K562 (cell line): ENCODE measurements around the gene RBM19. TPM values are rescaled to one million over a fixed set of nuclear protein-coding genes. Genes with fewer than 3 reads are reported as not detected.

Experiments
- ATAC-seq: fragments of 200-7000 bp; cut with Tn5 transposase; 3 replicates; pipeline ENCODE4 v1.9.1; 2020; ENCODE audit warnings: moderate library complexity
- BruUV-seq: library from RNA; stranded (reverse); fragments of 400-500 nt; replicated peaks from 2 replicates; lab custom pipeline; 2021; lab: Mats Ljungman, UMichigan
- CTCF ChIA-PET: fragments of 300-600 bp; formaldehyde crosslinking; extraction: SDS; loops from one replicate; lab custom pipeline; 2021; ENCODE audit warnings: low intra/inter-chr PET ratio; lab: Yijun Ruan, JAX
- POLR2A ChIA-PET: fragments of 300-600, 350-650 bp; sonication (Branson Sonifier 250); formaldehyde crosslinking; extraction: SDS; loops from one replicate; lab custom pipeline; 2021; ENCODE audit warnings: antibody characterized with exemption, inconsistent platforms; lab: Yijun Ruan, JAX
- DNase-seq, 4 experiments: peaks; one replicate each; pipeline versions ENCODE4 v3.0.0 to v3.0.0-alpha.2; 2011 to 2018; ENCODE audit warnings: low spot score in 3 of 4, mixed read lengths in 3 of 4; ENCODE audit errors: extremely low read depth in 1 of 4
- FAIRE-seq: peaks from 2 replicates; lab custom pipeline; 2011; peaks lifted over from hg19 to GRCh38; lab: Jason Lieb, UNC
- H2AFZ ChIP-seq: 2 replicates; pipeline ENCODE4 v1.6.0; 2011; ENCODE audit warnings: low read depth, low read length, control low read depth, inconsistent platforms
- H3K27ac ChIP-seq: fragments of 200-600 bp; 3 replicates; pipeline ENCODE4 v1.8.0; 2011; ENCODE audit warnings: low read depth, mild to moderate bottlenecking, control low read depth, inconsistent platforms, low read length, moderate library complexity, mixed read lengths; ENCODE audit errors: extremely low read depth
- H3K27me3 ChIP-seq, 2 experiments: fragments of 300-600 bp in 1 of 2; 2 replicates in 1 of 2; 3 replicates in 1 of 2; pipeline versions ENCODE4 v1.6.0 to v1.8.0; 2011; ENCODE audit warnings: inconsistent platforms in 2 of 2, low read length in 2 of 2, mild to moderate bottlenecking in 1 of 2, mixed read lengths in 1 of 2, moderate library complexity in 1 of 2; ENCODE audit not compliant: control insufficient read depth in 2 of 2, insufficient read depth in 2 of 2
- H3K36me3 ChIP-seq: fragments of 300-600 bp; 3 replicates; pipeline ENCODE4 v1.8.0; 2011; ENCODE audit warnings: mild to moderate bottlenecking, low read length, inconsistent platforms; ENCODE audit not compliant: control insufficient read depth, insufficient read depth
- H3K4me1 ChIP-seq, 2 experiments: fragments of 200-600 bp in 1 of 2; replicated peaks in 1 of 2; 2 replicates in 1 of 2; 3 replicates in 1 of 2; pipeline versions ENCODE4 v1.5.1 to v1.8.0; 2011; ENCODE audit warnings: inconsistent platforms in 2 of 2, low read length in 2 of 2, mild to moderate bottlenecking in 1 of 2, mixed read lengths in 1 of 2, moderate library complexity in 1 of 2; ENCODE audit not compliant: control insufficient read depth in 2 of 2, insufficient read depth in 2 of 2
- H3K4me2 ChIP-seq: 2 replicates; pipeline ENCODE4 v1.6.1; 2011; ENCODE audit warnings: low read length, control low read depth, inconsistent platforms, mixed read lengths; ENCODE audit not compliant: insufficient read depth
- H3K4me3 ChIP-seq: fragments of 200-600 bp; sonication (generic), shearing (Covaris generic); 2 replicates; pipeline ENCODE4 v1.5.1; 2016; ENCODE audit warnings: control low read depth, inconsistent platforms
- H3K79me2 ChIP-seq: fragments of 200-600 bp; 3 replicates; pipeline ENCODE4 v1.8.0; 2011; ENCODE audit warnings: low read length, inconsistent platforms; ENCODE audit not compliant: control insufficient read depth, insufficient read depth
- H3K9ac ChIP-seq, 2 experiments: 2 replicates each; pipeline versions ENCODE4 v1.6.0 to v1.6.1; 2011; ENCODE audit warnings: low read depth in 2 of 2, low read length in 2 of 2, control low read depth in 1 of 2, inconsistent platforms in 1 of 2, mild to moderate bottlenecking in 1 of 2, mixed read lengths in 1 of 2; ENCODE audit not compliant: insufficient read depth in 1 of 2
- H3K9me1 ChIP-seq: one replicate; pipeline ENCODE4 v1.6.0; 2011; ENCODE audit warnings: inconsistent platforms, mild to moderate bottlenecking, low read length, moderate library complexity; ENCODE audit not compliant: control insufficient read depth, insufficient read depth
- H3K9me3 ChIP-seq: replicated peaks from 2 replicates; pipeline ENCODE4 v1.5.1; 2011; ENCODE audit warnings: low read depth, low read length, inconsistent platforms; ENCODE audit not compliant: control insufficient read depth, insufficient read depth
- H4K20me1 ChIP-seq: replicated peaks from 2 replicates; pipeline ENCODE4 v1.6.1; 2011; ENCODE audit warnings: low read length, inconsistent platforms, mixed read lengths; ENCODE audit not compliant: control insufficient read depth, insufficient read depth
- CBX2 ChIP-seq: fragments of 200-600 bp; sonication (generic); IDR thresholded peaks from one replicate; pipeline ENCODE4 v1.6.1; 2012; ENCODE audit warnings: mild to moderate bottlenecking, low read length, inconsistent platforms; ENCODE audit not compliant: insufficient read depth, poor library complexity, severe bottlenecking
- SUPT5H ChIP-seq: fragments of 450-650 bp; IDR thresholded peaks from 2 replicates; pipeline ENCODE4 v1.6.1; 2016
- ZNF707 ChIP-seq: fragments of 250-450 bp; sonication (Bioruptor Pico); conservative IDR thresholded peaks from 2 replicates; pipeline ENCODE4 v1.8.0; 2022; ENCODE audit warnings: inconsistent platforms, mild to moderate bottlenecking, moderate library complexity
- ZNF76 ChIP-seq: fragments of 250-450 bp; sonication (Bioruptor Pico); IDR thresholded peaks from 2 replicates; pipeline ENCODE4 v1.4.0; 2020; ENCODE audit warnings: mild to moderate bottlenecking, moderate library complexity, borderline replicate concordance
- WGBS: fragments of 100-300 bp; shearing (Covaris generic); methylation state at CpG from one replicate; pipeline ENCODE4 v1.1.6; 2016; ENCODE audit warnings: low coverage, mixed read lengths; ENCODE audit not compliant: insufficient coverage; ENCODE audit errors: missing lambda C conversion rate; 5-methylcytosine and 5-hydroxymethylcytosine counted together
- in situ Hi-C: fragments of 300-500 bp; cut with MboI; formaldehyde crosslinking; loops from 4 replicates; pipeline ENCODE4 v1.15.0; 2018; ENCODE audit warnings: inconsistent platforms, mixed read lengths
- intact Hi-C: fragments of 100-400 bp; cut with micrococcal nuclease; formaldehyde crosslinking; loops from 2 replicates; pipeline ENCODE4 v1.14.2; 2022
- polyA plus RNA-seq, 8 experiments: library from polyadenylated mRNA; depleted of rRNA in 4 of 8; stranded (reverse) in 5 of 8; unstranded in 3 of 8; fragments of >200 nt; fragmentation: Nextera tagmentation in 2 of 8; fragmentation: Illumina TruSeq in 1 of 8; extraction: Ambion mirVana in 2 of 8; extraction: Trizol in 1 of 8; gene quantifications; 2 replicates each; pipeline versions ENCODE4 v1.2.1 to v1.2.3, GENCODE V29; 2011 to 2014; ENCODE audit warnings: inconsistent platforms in 1 of 8, missing spikeins in 1 of 8
- total RNA-seq, 7 experiments: library from RNA; depleted of rRNA in 6 of 7; stranded (reverse); fragments of >200 nt in 6 of 7; fragmentation: Illumina TruSeq in 2 of 7; extraction: Trizol in 2 of 7; gene quantifications; 2 replicates each; pipeline versions ENCODE4 v1.2.1 to v1.2.3, GENCODE V29; 2011 to 2021; ENCODE audit warnings: low replicate concordance in 1 of 7
- TF ChIP-seq, protein P1 (sequence below): IDR thresholded peaks from 3 replicates; pipeline ENCODE4 v1.6.1; 2011; ENCODE audit warnings: borderline replicate concordance, mild to moderate bottlenecking; ENCODE audit not compliant: insufficient read length, insufficient read depth
- TF ChIP-seq, protein P2 (sequence below): fragments of 250-450 bp; sonication (Bioruptor Pico); IDR thresholded peaks from 2 replicates; pipeline ENCODE4 v1.8.0; 2022; ENCODE audit warnings: inconsistent platforms, mild to moderate bottlenecking, moderate library complexity, borderline replicate concordance

RBM19 gene
- total and polyA plus RNA-seq, 9 of the 15 experiments (the other 6 are each of a cell fraction or from before 2014, with no cell fraction given): 16.0 to 58.4 (median 37.9) TPM

DNA sequence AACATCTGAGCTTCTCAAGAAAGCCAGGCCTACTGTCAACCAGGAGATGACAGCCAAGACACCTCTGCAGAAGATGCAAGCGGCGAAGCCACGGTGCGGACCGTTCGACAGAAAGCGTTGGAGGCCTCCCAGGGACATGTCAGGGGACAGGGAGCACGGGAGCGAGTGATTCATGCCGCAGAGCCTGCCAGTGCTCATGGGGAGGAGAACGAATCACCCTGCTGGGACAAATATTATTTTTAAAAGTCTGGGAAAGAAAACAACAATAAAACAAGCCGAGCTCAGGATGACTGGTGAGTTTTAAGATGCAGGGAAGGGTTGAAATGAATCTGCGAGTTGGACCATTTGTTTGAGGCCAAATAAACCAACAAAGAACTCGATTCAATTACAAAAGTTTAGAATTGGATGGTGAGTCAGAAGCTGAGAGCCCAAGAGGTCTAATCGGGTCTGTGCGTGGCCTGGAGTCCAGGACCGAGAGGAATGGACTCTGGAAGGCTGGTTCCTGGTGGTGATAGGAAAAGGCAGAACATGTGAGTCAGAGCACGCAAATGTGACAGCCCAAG lies 91.0 kb downstream of the RBM19 start (continued):
- TF ChIP-seq, protein P1, sequence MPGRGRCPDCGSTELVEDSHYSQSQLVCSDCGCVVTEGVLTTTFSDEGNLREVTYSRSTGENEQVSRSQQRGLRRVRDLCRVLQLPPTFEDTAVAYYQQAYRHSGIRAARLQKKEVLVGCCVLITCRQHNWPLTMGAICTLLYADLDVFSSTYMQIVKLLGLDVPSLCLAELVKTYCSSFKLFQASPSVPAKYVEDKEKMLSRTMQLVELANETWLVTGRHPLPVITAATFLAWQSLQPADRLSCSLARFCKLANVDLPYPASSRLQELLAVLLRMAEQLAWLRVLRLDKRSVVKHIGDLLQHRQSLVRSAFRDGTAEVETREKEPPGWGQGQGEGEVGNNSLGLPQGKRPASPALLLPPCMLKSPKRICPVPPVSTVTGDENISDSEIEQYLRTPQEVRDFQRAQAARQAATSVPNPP: no peak
- TF ChIP-seq ZNF707 (CRISPR knock-in tag) (no peak), CBX2 (no peak)
- TF ChIP-seq, all 486 proteins: peak for 0

DNA sequence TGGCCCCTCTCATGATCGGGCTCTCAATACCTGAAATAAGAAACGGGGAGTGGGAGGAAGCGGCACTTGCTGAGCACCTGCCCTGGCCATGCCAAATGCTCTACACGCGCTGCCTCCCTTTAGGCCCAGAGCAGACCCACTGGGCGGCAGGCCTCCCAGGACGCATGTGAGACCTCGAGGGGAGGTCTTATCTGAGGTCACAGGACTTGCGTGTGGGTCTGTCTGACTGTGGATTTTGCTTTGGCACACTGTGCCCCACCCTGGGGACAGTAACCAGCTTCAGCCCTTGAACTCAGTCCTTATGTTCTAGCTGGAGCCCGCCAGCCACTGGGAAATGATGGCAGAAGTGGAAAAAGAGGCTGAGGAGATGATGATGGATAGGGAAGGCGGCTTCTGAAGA lies 91.8 kb downstream of the RBM19 start:
- Histone ChIP-seq H3K9me3 (no peaks in the 10 kb centered on the region), H3K4me3 (no peak overlapping the region), H3K4me1 (peaks cover 0 to 7% of the 10 kb centered on the region in 2 experiments; a peak in 2 of 5 replicates), H3K9ac (no peak overlapping the region), H3K9me1 (no peaks in the 10 kb centered on the region), H3K27ac (no peak overlapping the region), H3K27me3 (no peaks in the 10 kb centered on the region), H3K79me2 (no peaks in the 10 kb centered on the region), H2AFZ (no peak overlapping the region), H3K36me3 (peaks cover 23% of the 10 kb centered on the region; the same call in 2 of the 3 replicates), H3K4me2 (no peak overlapping the region), H4K20me1 (no peaks in the 10 kb centered on the region)
- CTCF ChIA-PET: no interaction called here
- WGBS: 84% methylated on average over 9 of the region's 11 CpGs
- no TSS peak for BruUV-seq
- in situ Hi-C loops (no loop called here), intact Hi-C loops (no loop called here)
- no peak for TF ChIP-seq SUPT5H
- TF ChIP-seq, protein P2, sequence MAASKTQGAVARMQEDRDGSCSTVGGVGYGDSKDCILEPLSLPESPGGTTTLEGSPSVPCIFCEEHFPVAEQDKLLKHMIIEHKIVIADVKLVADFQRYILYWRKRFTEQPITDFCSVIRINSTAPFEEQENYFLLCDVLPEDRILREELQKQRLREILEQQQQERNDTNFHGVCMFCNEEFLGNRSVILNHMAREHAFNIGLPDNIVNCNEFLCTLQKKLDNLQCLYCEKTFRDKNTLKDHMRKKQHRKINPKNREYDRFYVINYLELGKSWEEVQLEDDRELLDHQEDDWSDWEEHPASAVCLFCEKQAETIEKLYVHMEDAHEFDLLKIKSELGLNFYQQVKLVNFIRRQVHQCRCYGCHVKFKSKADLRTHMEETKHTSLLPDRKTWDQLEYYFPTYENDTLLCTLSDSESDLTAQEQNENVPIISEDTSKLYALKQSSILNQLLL (CRISPR knock-in tag): no peak
- TF ChIP-seq ZNF76 (CRISPR knock-in tag): no peak
- POLR2A ChIA-PET: interaction anchor here (0.6 to 0.8 kb wide), 3 partner anchors 11 to 952 kb away, joined by 3 to 4 read pairs (median 3); no protein-coding TSS in a partner anchor
- ATAC-seq (no peak), FAIRE-seq (no peak), DNase-seq (no peak)
